HG03097 (cell line): Measurements from ENCODE around the gene PFKP.

Experiments used
- ATAC-seq: cut with Tn5 transposase; IDR thresholded peaks from one replicate; pipeline ENCODE4 v1.9.1; 2021; ENCODE audit not compliant: unreplicated experiment, low FRiP score

Gene PFKP

GRCh38 chr10:3110782-3111620 lies 43.7 kb downstream of the PFKP start:
- no peak for ATAC-seq

DNA sequence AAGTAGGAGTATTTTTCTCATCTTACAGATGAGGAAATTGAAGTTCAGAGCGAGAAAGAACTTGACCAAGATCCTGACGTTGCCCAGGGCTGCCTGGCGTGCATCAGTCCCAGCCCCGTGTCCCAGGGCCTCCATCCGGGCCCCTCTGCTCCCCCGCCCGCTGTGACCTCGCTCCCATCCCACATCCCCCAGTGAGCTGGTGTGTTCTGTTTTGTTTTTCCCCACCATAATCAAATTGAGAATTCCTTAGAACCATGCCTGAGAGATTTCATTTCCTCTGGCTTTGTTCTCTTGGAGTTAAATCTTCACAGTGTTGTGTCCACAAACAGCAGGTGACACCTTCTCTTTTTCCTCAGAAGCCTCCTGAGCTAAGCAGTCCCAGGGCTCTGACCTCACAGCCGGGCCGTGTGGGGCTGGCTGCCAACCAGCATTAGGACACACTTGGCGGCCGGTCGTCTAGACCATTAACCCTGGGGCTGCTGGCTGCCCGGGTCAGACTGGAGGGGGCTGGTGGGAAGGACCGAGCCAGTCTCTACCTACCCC lies 44.3 kb downstream of the PFKP start:
- no peak for ATAC-seq

DNA sequence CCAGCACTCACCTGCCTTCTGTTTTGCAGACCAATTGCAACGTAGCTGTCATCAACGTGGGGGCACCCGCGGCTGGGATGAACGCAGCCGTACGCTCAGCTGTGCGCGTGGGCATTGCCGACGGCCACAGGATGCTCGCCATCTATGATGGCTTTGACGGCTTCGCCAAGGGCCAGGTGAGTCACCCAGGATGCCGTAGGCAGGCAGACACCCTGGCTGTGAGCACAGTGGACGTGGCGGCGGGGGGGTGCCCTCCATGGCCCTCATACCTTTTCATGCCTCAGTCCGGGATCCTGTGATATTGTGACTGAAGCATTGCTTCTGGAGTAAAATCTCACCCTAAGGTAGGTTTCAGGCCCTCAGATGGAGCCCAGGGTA lies 46.0 kb downstream of the PFKP start:
- no peak for ATAC-seq

DNA sequence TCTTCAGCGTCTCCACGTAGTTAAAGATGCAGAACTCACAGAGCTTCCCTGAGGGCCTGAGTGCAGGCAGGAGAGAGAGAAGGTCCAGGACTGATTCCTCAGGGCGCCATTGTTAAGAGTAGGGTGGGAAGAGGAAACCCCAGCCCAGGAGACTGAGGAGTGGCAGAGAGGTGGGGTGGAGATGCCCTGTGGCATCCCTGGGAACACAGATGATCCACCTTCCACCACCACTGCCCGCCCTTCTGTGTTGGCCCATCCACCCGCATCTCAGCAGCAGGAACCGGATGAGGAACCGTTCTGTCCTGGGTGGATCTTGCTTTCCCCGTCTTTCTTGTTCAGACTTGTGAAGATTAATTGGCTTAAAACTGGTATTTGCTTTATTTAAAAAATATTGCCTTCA lies 48.3 kb downstream of the PFKP start:
- no peak for ATAC-seq

GRCh38 chr10:3116508-3117100 lies 49.3 kb downstream of the PFKP start:
- no peak for ATAC-seq

DNA sequence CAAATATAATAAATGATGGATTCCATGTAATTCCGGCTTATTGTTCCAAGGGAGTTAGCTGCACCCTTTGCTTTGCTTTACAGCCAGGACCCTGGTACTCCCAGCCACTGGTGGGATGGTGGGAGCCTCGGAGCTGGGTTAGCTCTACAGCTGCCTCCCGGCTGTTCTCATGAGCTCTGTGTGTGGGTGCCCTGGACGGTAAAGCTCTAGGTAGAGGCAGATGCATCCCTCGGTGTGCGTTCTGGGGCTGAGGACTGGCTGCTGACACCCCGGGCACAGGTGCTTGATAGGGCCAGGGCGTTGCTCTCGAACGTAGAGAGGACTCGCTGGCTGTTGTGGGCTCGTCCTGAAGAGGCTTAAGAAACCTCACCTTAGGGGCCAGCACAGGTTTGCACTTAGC lies 50.1 kb downstream of the PFKP start:
- ATAC-seq = no peak

DNA sequence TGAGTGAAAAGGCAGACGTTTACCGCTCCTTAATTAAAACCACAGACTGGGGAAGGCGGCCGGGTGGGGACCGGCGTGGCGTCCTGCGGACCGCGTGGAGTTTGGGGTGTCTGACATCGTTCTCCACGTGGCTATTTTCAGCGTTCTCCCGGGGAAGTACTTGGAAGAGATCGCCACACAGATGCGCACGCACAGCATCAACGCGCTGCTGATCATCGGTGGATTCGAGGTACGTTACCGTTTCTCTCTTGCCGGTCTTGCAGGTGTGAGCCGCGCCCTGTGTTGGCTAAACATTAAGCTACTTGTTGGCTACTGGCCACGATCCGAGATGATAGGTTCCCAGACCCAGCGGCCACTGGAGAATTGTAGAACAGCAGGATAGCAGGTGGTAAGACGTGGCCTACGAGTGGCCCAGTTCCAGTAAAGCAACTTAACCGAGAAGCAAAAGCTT lies 51.3 kb downstream of the PFKP start:
- ATAC-seq = no peak

- no peak for ATAC-seq
Observed at GRCh38 chr10:3119796-3120459, 52.6 kb downstream of the PFKP start.

GRCh38 chr10:3122034-3122433 lies 54.7 kb downstream of the PFKP start:
- no peak for ATAC-seq

DNA sequence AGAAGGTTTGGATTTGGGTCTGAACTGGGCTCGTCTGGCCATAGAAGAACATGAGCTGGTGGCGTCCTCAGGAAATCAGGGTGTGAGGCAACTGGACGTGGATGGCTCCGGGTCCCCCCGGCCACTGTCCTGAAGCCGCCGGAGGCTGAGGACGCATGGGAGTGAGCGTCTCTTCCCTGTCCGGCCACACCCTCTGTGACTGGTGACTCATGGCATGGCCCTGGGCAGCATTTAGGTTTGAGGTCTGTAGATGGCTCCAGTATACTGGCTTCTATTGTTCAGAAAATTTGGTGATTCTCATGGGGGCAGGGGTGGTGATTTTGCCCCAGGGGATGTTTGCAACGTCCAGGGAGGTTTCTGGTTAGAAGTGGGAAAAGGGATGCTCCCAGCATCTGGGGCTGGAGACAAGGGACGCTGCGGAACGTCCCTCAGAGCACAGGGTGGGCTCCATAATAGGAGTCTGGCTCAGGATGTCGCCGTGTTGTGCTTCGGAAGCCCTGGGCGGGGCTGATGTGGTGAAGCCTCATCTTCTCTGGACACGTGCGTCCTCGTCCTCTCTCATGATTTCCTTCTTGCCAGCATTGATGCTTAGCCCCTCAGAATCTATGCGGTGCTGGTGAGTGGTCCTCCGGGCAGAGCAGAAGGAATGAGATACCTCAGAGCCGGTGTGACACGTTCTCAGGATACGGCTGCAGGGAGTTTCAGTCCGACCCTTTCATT lies 55.3 kb downstream of the PFKP start:
- no peak for ATAC-seq

DNA sequence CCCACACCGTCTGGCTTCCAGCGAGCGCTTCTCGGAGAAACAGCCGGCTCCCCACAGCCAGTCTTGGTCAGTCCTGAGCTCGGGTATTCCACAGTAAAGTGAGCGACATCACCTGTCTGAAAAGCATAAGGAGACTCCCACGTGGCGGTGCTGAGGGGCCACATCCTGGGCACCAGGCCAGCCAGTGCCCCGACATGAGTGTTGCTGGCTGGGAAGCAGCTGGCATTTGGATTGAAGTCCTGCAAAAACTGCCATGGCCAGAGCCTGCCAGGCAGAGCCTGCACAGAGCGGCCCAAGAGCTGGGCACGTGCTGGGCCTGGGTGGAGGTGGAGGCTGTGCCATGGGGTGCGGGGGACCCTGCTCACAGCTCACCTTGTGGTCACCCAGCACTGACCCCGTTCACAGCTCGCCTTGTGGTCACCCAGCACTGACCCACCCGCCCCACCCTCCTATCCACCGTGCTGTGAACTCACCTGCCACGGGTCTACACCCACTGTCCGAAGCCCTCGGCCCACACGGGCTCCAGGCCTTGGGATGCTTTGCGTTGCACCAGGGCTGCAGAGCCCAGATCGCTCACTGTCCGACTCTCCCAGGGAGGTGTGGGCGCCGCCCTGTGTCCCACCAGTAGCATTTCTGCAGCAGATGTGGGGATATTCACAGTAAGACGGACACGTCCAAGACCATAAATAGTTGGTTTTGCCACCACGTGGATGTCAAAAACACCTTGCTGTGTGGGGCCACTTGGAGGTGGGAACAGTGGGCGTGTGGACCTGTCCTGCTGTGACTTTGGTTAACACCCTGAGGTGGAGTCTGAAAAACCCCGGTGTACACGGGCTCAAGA lies 56.4 kb downstream of the PFKP start:
- ATAC-seq = no peak

DNA sequence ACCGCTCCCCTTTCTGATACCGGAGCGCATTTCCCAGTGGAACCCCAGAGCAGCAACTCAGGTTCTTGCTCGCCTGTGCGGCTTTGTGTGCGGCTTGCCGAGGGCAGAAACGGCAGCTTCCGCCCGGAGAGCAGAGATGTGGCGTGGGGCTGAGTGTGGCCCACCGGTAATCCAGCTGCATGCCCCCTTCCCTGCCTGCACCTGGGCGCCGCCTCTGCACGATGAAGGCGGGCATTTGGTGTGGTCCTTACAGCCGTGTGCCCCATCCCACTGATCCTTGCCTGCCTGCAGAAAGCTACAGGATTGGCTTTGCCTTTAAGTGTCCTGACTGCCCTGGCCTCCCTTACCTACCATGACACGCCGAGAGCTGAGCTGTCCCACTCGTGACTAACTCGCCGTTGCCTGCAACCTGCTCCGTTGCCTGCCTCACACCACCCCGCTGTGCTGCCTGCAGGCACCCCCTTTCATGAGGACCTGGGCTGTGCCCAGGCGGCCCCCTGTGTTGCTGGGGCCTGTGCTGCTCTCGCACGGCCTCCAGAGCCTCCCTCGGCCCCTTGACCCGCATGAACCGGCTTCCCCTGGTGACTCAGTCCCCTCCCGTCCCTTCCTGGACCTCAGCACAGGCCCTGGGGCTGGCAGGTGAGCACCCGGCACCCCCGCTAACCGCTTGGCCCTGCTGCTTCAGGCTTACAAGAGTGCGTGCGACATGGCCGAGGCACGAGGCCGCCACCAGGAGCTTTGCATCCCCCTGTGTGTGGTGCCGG lies 57.2 kb downstream of the PFKP start:
- ATAC-seq = no peak

- ATAC-seq = no peak
Observed at GRCh38 chr10:3125527-3126170, 58.3 kb downstream of the PFKP start.

- ATAC-seq = no peak
Observed at GRCh38 chr10:3126249-3126648, 58.9 kb downstream of the PFKP start.

GRCh38 chr10:3126741-3127346 lies 59.5 kb downstream of the PFKP start:
- ATAC-seq = no peak

- ATAC-seq = no peak
Observed at GRCh38 chr10:3127921-3128320, 60.6 kb downstream of the PFKP start.

DNA sequence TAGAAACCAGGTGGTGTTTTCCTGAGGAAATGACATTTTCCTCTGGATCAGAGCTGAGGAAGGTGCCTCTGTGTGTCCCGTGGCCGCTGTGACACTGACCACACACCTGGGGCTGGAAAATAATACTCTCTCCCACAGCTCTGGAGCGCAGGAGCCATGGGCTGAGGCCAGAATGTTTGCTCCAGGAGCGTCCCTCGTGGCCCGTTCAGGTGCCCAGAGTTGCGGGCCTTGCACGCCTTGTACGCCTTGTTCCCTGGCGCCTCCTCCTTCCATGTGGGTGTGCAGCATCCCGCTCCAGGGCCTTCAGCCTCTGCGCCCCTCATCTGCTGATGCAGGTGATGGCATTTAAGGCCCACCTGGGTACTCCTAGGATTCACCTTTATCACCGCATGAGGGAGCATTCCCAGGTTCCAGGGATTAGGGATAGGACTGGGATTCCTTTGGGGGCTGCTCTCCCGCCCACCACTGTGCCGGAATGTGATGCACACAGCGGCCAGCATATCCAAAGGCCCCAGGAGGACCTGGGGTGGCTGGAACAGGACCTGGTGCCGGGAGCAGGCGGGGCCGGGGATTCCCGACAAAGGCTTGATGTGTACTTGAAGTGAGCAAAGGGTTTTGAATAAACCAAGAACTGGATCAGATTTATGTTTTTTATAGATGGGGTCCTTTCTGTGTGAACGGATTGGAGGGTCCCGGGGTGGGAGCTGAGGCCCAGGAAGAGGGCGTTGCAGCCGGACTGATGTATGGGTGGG lies 61.2 kb downstream of the PFKP start:
- no peak for ATAC-seq
